ENCODE measurements around the gene TSPOAP1.
"Not testable (repeated sequence)": the region's sequence is repeated elsewhere in the genome, so short reads cannot be mapped to it uniquely, and the experiment has no call there.

TSPOAP1 gene

DNA sequence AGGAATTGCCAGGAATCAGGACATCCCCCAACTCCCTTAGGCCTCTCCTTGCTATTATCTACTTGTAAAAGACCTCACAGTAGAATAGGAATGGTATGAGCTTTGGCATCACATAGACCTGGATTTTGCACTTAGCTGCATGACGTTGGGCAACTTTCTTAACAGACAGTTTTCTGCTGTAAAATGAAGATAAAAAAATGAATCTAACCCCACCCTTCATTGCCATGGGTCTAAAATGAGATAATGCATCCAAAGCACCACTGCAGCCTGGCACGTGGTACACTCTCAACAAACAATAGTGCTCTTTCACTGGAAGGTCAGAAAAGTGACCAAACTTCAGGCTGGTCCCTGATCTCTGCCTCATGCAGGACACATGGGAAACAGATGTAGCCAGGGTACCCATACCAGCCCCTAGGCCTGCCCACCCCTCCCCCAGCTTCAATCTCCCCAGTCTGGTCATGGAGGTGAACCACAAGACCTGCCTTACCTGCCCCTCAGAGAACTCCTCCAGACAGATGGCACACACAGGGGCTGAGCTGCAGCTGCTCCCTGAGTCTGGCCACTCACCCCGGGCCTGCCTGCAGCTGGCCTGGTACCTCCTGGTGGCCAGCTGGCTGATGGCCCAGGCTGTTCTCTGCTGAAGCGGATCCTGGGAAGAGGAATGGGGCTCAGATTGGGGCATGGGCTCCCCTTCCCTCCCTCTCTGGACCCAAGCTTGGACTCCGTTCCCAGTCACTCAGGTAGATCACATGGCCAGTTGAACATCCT is 31.9 kb upstream of the TSPOAP1 start:
- DNase-seq: no peak

DNA sequence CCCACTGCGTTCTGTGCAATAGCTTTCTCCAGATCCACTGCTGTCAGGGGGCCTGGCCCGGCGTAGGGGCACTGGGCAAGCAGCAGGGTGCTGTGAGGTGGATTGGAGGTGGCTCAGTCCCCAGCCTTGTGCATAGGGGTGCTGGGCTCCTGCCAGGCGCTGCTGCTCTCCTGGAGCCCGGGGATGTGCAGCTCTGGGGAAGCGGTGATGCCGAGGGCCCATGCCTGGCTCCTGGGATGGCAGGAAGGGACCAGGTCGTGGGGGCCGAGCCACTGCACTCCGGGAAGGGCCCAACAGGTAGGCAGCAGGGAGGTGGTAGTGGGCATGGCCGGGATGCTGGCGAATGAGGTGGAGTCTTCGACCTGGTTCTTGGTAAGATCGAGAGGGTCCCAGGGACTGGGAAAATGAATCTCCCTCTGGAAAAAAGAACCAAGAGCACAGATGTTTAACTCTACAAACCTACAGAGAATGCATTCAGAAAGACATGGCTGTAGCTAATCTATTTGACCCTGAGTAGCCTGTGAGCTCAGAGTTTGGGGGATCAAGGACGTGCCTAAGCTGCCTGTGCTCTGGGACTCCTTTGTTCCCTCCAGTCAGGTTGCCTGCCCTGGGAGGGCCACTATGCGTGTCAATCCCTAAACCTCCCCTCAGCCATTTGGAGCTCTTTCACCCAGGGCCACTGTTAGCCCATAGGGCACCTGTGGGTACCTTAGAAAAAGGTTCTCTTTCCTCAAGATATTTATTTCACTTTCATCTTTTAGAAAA is 30.0 kb upstream of the TSPOAP1 start:
- DNase-seq: no peak

DNA sequence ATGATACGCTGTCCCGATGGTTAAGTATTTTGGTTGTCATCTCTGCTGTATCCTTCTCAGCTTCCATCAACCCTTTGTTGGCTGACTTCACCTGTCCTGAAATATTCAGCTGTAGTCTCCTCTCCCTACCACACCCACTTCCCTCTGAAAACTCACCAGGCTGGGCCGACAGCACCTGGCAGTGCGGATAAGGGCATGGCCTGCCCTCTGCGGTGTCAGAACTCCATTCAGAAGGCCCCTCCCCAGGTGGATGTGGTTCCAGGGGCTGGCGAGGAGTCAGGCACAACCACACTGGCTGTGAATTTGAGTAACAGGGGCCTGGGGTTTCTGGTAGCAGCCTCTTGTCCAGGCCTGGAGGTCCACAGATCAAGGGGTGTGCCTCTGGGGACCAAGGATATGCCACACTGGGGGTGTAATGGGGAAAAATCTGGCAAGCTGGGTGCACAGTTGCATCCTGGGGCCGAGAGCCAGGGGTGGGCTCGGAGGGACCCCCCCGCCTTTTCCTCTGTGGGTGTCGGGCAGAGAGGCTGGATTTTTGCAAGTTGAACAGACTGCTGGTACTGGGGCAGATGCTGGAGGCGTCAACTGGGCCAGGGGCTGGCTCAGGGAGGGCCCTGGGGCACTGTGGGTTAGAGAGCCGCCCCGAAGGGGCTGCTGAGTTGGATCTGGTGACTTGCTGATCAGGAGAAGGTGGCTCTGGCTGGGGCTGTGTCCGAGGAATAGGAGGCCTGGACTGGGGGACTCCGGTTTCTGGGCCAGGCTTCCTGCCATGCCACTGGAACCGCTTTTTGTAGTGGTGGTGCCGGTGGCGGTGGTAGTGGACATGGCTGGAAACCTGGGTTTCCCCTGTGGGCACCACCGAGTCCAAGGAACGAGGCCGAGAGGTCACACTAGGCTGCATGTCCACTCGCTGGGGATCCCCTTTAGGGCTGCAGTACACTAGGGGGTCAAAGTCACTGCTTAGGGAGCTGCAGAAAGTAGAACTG is 29.0 kb upstream of the TSPOAP1 start:
- no peak for DNase-seq

DNA sequence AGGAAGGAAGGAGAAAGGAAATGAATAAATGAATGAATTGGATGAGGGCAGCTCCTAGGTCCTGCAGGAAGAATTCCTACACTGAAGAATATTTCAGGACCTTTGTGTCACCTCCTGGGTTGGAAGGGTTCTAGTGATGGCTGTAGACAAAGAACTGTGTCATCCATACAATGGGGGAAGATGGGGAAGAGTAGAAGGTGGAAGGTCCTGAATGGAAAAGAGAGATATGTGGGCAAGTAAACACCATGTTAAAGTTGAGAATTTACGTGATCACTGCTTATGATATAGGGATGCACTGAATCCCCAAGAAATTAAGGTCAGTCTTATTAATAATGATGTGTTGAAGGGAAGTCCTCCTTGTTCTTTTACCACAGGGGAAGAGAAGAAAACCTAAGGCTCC is 27.6 kb upstream of the TSPOAP1 start:
- DNase-seq: no peak

DNA sequence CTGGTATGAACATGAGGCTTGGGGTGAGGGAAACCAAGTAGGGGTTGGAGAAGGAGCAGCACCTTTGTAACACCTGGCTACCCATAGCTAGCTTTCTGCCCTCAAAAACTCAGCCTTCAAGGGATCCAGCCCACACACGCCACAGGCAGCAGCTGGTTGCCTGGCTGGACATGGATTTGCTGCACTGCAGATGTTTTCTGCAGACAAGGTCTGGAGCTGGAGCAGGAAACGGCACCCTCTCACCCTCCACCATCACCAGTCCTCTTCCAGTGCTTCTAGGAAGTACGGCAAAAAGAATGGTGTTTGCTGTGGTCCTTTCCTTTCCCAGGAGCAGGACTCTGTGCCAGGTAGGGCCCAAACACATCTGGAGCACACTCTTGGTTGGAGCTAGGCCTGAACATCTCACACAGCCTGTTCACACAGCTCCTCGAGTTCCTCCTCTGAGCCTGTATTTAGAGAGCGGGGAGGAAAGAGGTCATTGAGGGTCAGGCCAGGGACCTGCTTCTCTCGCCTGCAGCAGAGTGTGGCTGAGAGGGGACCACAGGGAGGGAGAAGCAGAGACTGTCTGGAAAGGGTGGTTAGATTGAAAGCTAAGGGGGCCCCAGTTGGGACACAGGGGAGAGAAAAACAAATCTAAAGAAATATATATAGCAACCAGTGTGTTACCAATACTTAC is 26.1 kb upstream of the TSPOAP1 start:
- no peak for DNase-seq

DNA sequence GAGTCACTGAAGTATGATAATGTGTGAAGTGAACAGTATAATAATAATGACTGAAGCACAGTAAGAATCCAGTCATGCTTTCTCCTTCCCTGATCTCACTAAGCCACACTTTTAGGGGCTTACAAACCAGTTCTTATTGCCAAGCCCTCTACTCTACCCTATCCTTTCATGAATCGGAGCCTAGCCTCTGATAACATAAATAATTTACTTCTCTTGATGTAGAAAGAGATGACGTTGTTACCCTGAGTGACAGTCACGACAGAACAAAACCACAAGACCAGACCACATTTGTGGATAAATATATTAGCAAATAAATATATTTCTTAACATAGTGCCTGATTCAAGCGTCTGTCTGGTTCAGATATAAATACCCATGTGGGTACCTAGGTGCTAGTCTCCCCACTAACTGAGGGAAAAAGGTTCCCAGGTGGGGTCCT is 24.8 kb upstream of the TSPOAP1 start:
- no peak for DNase-seq

DNA sequence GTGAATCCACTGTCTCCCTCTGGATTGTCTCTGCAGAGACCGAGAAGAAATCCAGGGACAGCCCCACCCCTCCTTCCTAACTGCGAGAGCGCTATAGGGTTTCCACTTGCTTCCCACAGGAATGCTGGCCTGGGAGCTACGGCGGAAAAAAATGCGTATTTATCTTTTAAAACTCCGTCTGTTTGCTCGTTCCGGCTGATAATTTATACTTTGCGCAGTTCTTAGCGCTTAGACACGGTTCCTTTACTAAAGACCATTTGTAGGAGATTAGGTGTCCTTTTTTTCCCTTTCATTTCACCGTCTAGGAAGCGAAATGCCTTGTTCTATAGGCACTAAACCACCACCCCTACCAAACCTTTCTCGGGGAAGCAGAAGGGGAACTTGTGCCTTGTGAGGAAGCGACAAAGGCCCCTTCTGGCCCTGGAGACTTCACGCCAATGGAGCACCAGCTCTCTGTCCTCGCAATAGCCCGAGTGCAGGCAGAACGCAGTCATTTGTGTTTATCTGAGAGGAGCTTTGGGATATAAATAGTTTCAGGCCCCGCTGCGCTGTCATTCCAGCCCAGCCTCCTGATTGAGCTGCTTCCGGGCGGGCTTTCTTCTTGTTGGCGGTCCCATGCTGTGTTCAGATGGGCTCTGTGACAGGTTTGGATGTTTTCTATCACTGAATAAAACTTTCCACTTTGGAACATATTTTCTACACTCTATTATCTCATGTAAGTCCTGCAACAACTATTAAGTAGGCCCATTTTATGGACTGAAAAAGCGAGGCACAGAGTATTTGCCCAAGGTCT is 24.2 kb upstream of the TSPOAP1 start:
- DNase-seq: peak; percentile 29

DNA sequence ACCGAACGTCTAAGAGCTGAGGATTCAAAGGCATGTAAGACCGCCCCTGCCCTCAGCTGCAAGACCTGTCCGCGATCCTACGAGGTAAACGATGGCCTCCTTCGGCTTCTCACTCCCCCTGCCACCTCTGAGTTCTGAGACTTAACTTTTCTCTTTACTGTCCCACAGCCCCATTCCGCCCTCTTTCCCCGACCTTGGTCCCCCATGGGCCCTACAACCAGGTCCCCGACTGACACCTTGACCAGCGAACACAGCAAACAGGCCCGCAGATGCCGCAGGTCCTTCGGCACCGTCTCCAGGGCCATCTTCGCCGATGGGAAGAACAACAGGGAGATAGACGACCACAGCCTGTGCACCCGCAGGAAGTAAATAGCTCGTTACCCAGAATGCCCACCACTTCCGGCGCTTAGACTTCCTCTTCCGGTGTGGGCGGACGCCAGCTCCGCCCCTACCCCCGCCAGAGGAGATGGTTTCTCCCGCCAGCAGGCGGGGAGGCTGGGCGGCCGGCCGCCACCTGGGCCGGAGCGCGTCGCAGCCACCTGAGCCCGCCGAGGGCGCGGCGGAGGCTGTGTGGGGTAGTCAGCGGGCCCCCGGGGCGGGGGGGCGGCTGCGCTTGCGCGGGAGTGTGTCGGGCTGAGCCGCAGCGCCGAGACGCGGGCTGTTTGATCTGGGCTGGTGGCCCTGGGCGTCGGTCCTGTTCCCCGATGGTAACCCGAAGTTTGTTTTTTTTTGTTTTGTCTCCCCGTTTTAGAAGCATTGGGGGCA is 23.4 kb upstream of the TSPOAP1 start, which contains the start of gene SUPT4H1:
Gene SUPT4H1, minus strand, starts transcription at position 371 of the 765 bp plus-strand sequence. Its CDS starts 66 bp downstream, at position 305.
- peak; percentile 92 for DNase-seq

DNA sequence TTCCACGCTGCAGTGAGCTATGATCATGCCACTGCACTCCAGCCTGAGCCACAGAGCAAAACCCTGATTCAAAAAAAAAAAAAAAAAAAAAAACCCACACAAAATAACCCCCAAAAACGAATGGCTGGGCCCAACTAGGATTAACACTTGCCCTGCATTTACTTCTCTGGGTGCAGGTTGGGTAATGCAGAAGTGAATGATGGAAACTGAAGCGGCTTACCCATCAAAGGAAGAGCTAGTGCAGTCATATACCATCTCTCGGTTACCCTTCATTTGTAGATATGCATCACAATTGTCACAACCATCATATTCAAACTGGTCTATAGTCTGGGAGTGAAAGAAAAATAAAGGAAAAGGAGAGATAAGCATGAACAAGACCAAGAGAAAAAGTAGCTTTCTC is 22.6 kb upstream of the TSPOAP1 start:
- no peak for DNase-seq

DNA sequence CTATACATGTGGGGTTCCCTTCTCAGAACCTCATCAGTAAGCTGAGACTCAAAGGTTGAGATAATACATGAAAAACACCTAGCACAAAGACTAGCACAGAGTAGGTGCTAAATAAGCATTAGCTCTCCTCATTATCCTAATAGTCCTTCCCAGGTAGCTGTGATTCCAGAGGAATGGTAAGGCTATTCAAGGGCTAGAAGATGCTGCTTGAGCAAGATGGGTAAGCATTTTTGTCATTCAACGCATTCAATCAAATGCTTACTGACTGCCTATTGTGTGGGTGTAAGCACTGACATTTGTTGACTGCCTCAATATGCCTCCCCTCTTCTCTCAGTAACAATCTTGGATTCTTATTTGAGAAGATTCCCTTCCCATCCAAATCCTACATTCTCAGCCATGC is 19.4 kb upstream of the TSPOAP1 start:
- no peak for DNase-seq

DNA sequence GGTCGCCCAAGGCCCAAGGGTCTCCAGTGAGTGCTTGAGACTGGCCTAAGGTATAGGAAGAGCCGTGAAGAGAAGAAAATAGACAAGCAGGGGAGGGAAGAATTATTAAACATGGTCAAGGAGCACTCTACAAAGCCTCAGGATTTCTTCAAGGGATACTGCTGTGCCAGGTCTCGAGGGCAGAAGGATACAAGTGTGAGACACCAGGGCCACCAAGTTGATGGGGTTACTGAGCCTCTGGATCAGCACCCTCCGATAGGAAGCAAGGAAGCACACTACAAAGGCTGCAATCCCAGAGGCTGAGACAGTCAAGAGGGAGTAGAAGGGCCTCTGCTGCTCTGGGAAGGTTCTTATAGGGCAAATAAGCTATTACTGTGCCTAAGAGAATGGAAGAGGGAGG is 16.9 kb upstream of the TSPOAP1 start:
- no peak for DNase-seq

DNA sequence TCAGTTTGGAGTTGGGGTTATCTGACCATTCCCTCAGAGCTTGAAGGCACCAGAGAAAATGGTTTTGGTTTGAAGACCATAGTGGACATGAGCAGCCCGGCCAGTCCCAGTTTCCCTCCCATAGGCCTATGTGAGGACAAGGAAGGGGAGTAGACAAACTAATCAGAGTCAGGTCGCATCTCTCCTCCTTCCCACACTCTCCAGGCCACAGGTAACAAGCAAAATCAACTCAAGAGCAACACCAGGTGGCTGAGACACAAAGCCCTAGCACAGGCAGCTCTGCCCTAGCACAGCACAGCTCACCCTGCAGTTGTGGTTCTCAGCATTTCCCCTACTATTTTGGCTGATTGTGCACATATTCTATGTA is 16.2 kb upstream of the TSPOAP1 start:
- DNase-seq: peak; percentile 79

DNA sequence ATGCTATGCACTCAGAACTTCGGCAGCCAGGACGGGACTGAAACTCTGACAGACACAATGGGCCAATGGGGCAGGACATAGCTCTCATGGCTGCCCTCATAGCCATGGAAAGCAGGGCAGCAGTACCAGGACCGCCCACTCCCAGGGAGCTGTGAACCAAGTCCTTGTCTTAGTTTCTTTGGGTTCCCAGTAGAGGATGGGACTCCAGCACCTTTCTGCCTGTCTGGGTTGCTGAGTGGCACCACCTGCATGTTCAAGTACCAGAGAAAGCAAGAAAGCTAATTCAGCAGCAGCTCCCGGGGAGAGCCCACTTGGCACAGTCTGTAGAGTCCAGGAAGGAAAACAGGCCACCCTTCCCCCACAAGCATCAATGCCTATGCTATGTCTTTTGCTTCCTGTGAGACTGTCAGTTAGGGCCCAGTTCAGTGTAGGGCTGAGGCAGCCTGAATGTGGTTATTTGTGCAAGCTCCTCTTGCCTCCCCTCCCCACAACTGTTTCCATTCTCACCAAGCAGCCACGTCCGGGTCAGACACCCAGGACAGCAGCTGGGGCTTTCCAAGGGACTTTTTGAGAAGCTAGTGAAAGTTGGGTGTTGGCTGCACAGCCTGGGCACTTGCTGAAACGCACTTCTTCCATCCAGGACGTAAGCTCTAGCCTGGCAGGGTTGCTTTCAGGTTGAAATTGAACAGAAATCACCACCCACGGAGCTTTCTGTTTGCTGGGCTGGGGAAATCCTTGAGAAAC is 15.6 kb upstream of the TSPOAP1 start:
- peak; percentile 81 for DNase-seq

DNA sequence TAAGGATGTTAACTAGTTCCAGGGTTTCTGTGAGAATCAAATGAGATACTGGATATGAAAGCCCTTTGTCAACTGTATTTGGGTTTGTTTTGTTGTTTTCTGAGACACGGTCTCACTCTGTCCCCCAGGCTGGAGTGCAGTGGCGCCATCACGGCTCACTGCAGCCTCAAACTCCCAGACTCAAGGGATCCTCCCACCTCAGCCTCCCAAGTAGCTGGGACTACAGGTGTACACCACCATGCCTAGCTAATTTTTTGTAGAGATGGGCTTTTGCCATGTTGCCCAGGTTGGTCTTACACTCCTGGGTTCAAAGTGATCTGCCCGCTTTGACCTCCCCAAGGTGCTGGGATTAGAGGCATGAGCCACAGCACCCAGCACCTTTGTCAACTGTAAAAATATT is 14.5 kb upstream of the TSPOAP1 start:
- DNase-seq: no peak

DNA sequence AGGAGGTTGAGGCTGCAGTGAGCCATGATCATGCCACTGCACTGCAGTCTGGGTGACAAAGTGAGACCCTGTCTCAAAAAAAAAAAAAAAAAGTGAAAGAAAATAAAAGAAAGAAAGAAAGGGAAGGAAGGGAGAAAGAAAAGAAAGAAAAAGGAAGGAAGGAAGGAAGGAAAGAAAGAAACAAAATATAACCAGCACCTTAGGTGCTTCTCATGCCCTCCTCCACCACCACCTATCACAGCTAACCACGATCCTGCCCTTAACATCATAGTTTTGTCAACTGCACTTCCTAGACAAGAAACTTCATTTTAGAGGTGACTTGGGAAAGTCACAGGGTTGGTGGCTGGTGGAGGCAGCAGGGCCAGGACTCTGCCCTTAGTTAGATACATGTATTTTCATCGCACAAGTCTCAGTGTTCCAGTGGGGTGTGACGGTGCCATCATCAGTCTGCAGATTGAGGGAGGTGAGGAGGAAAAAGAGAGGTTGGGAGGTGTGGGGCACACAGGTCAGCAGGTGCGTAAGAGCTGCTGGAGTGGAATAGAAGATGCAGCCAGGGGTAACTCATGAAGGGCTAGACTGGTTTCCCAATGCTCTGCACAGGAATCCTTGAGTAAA is 13.4 kb upstream of the TSPOAP1 start:
- DNase-seq: peak; percentile 33

DNA sequence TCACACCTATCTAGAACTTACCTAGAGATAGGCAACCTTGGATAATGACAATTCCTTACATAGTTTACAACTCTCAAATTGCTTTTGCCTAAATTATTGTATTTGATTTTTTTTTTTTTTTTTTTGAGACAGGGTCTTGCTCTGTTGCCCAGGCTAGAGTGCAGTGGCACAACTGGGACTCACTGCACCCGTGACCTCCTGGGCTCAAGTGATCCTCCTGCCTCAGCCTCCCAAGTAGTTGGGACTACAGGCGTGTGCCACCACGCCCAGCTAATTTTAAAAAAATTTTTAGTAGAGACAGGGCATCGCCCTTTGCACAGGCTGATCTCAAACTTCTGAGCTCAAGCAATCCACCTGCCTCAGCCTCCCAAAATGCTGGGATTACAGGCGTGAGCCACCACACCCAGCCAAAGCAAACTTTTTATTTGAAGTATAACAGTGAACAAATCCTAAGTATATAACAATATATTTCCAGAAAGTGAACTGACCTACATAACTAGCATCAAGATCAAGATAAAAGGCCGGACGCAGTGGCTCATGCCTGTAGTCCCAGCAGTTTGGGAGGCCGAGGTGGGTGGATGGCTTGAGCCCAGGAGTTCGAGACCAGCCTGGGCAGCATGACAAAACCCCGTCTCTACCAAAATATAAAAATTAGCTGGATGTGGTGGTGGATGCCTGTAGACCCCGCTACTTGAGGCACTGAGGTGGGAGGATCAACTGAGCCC is 12.7 kb upstream of the TSPOAP1 start:
- not testable (repeated sequence) for DNase-seq

DNA sequence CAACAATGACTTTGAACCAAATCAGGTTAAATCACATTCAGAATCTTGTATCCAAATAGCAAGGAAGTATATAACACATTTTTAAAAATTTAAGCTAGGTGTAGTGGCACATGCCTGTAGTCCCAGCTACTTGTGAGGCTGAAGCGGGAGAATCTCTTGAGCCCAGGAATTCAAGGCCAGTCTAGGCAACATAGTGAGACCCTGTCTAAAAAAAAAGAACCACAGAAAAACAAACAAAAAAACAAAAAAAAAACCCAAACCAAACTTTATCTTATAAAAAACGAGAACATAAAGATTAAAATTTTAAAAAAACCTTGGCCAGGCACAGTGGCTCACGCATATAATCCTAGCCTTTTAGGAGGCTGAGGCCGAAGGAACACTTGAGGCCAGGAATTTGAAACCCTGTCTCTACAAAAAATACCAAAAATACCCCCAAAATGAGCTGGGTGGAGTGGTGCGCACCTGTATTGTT is 11.8 kb upstream of the TSPOAP1 start:
- DNase-seq: no peak

DNA sequence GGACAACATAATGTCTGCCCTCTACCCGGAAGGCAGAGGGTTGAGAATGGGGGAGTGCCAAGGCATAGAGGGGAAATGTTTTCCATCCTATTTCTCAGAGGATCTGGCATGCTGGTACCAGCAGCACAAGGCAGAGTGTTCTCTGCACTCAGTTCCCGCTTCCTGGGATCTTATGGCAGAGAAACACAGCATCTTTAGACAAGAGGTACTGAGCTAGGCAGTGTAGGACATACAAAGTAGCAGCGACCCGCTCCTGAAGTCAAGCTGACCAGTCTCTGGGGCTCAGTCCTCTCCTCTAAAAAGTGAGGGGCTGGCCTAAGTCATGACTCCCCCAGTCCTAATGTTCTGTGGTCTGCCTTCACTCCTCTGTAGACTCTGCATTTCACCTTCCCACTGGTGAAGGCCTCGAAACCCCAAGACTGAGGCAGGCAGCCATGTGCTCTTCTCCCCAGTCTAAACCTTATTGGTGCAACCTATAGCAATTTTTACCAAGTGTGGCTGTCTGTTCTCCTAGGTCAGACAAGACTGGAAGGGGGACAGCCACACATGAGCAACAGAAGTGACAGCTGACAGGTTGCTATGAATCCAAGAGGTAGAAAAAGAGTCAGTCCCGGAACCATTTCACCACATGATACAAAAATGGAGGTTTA is 11.3 kb upstream of the TSPOAP1 start:
- DNase-seq: peak; percentile 26
